ENCODE data around the gene WBP4. TPM values are rescaled to one million over a fixed set of nuclear protein-coding genes. Genes with fewer than 3 reads are reported as not detected.

Gene WBP4
- total RNA-seq, 1 experiment from 2014 or later, result 10.0 TPM

DNA sequence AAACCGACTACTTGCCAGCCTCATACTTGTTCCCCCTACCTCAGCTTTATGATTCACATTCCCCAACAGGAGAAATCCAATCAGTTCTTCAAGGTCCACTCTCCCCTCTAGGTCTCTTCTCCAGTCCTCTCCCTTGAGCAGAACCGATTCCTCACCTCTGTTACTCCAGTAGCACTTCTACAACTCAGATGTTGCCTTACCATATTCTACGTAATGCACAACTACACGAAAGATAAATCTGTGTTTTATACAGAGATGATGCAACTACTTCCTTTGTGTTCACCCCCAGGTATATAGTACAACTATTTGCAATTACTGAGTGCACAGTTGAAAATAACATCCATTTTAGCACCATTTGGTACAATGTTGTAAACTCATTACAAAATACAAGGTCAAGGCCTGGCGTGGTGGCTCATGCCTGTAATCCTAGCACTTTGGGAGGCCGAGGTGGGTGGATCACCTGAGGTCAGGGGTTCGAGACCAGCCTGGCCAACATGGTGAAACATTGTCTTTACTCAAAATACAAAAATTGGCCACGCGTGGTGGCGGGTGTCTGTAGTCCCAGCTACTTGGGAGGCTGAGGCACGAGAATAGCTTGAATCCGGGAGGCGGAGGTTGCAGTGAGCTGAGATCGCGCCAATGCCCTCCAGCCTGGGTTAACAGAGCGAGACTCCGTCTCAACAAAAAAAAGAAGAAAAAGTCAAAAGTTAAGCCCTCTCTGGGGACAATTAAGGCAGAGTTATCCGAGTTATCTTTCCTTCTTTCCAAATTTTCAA, 2.8 kb upstream of the WBP4 start:
- H3K36me3 ChIP-seq (ENCODE audit: control insufficient read depth, insufficient read depth, low read length), result peaks cover 12% of the 10 kb centered on the region
- ChIA-PET CTCF (no interaction called here), POLR2A (no interaction called here)
- ATAC-seq (no peak), DNase-seq (ENCODE audit: low read depth, low spot score) (no peak)
- in situ Hi-C loops (cut with HindIII; ENCODE audit: low pct_unique_long_range_greater_than_20kb, low sequenced_read_pairs) (no loop called here), intact Hi-C loops (cut with micrococcal nuclease; ENCODE audit: unreplicated experiment) (no loop called here)
- peak overlapping the region; percentile 82 to 88 for H3K4me3 ChIP-seq (ENCODE audit: low read depth in 2 of 2, low read length in 2 of 2)
- TF ChIP-seq, protein P1, sequence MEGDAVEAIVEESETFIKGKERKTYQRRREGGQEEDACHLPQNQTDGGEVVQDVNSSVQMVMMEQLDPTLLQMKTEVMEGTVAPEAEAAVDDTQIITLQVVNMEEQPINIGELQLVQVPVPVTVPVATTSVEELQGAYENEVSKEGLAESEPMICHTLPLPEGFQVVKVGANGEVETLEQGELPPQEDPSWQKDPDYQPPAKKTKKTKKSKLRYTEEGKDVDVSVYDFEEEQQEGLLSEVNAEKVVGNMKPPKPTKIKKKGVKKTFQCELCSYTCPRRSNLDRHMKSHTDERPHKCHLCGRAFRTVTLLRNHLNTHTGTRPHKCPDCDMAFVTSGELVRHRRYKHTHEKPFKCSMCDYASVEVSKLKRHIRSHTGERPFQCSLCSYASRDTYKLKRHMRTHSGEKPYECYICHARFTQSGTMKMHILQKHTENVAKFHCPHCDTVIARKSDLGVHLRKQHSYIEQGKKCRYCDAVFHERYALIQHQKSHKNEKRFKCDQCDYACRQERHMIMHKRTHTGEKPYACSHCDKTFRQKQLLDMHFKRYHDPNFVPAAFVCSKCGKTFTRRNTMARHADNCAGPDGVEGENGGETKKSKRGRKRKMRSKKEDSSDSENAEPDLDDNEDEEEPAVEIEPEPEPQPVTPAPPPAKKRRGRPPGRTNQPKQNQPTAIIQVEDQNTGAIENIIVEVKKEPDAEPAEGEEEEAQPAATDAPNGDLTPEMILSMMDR (IDR thresholded peaks at IDR 0.05), result no peak
- TF ChIP-seq REST (IDR thresholded peaks at IDR 0.05; ENCODE audit: insufficient read depth in 1 of 2, low read depth in 2 of 2, low read length in 1 of 2) (no peak), POLR2AphosphoS5 (IDR thresholded peaks at IDR 0.05; ENCODE audit: low read depth, low read length) (no peak), TCF7L2 (IDR thresholded peaks at IDR 0.05; ENCODE audit: low read depth, low read length) (no peak), SIN3A (IDR thresholded peaks at IDR 0.05; ENCODE audit: borderline replicate concordance, insufficient read depth, low read depth, low read length) (no peak)
- no peaks in the 10 kb centered on the region for H3K27me3 ChIP-seq (ENCODE audit: control insufficient read depth, insufficient read depth, low read length)
- H3K27ac ChIP-seq (ENCODE audit: low read length), result peak overlapping the region; percentile 98
- BruUV-seq (replicated peaks), result no TSS peak
- peaks cover 54% of the 10 kb centered on the region for H3K4me1 ChIP-seq (ENCODE audit: control insufficient read depth, insufficient read depth, low read length)
- H3K9me3 ChIP-seq (ENCODE audit: control insufficient read depth, insufficient read depth, low read depth, low read length), result no peaks in the 10 kb centered on the region

GRCh38 chr13:41059456-41060081, 1.7 kb upstream of the WBP4 start:
- Histone ChIP-seq H3K27ac (ENCODE audit: low read length) (peak overlapping the region; percentile 98), H3K27me3 (ENCODE audit: control insufficient read depth, insufficient read depth, low read length) (no peaks in the 10 kb centered on the region), H3K4me3 (ENCODE audit: low read depth in 2 of 2, low read length in 2 of 2) (peak overlapping the region; percentile 82 to 88), H3K36me3 (ENCODE audit: control insufficient read depth, insufficient read depth, low read length) (peaks cover 18% of the 10 kb centered on the region), H3K9me3 (ENCODE audit: control insufficient read depth, insufficient read depth, low read depth, low read length) (no peaks in the 10 kb centered on the region), H3K4me1 (ENCODE audit: control insufficient read depth, insufficient read depth, low read length) (peaks cover 50% of the 10 kb centered on the region)
- intact Hi-C loops (cut with micrococcal nuclease; ENCODE audit: unreplicated experiment), result no loop called here
- TF ChIP-seq REST (IDR thresholded peaks at IDR 0.05; ENCODE audit: insufficient read depth in 1 of 2, low read depth in 2 of 2, low read length in 1 of 2) (no peak), TCF7L2 (IDR thresholded peaks at IDR 0.05; ENCODE audit: low read depth, low read length) (no peak), POLR2AphosphoS5 (IDR thresholded peaks at IDR 0.05; ENCODE audit: low read depth, low read length) (no peak), SIN3A (IDR thresholded peaks at IDR 0.05; ENCODE audit: borderline replicate concordance, insufficient read depth, low read depth, low read length) (no peak)
- TF ChIP-seq, protein P1 (IDR thresholded peaks at IDR 0.05), result no peak
- BruUV-seq (replicated peaks), result no TSS peak
- in situ Hi-C loops (cut with HindIII; ENCODE audit: low pct_unique_long_range_greater_than_20kb, low sequenced_read_pairs), result no loop called here
- no peak for ATAC-seq
- no peak for DNase-seq (ENCODE audit: low read depth, low spot score)
- CTCF ChIA-PET, result no interaction called here
- POLR2A ChIA-PET, result no interaction called here

Data from Panc1 (cell line).